T-cell (primary cell): ENCODE results near the gene ALKBH3. TPM values are rescaled to one million over a fixed set of nuclear protein-coding genes. Genes with fewer than 3 reads are reported as not detected.
A peak's percentile ranks its signal among the peaks of the same experiment; 100 is the strongest.

Source experiments
- ATAC-seq, 4 experiments: fragments of 200-7000 bp in 3 of 4; fragments of 150-1000 bp in 1 of 4; cut with Tn5 transposase; replicated peaks in 1 of 4; 1 replicate in 3 of 4; 2 replicates in 1 of 4; pipeline ENCODE4 v1.10.0; 2021; ENCODE audit warnings: moderate library complexity in 3 of 4, mild to moderate bottlenecking in 2 of 4, moderate number of reproducible peaks in 1 of 4
- CTCF ChIA-PET, 2 donors: fragments of 300-600 bp; sonication (Branson Sonifier 250); formaldehyde crosslinking; loops; one replicate each; lab custom pipeline; 2022; ENCODE audit warnings: antibody characterized with exemption in 2 of 2; lab: Charles Lee
- POLR2A ChIA-PET, 2 donors: fragments of 300-600 bp; sonication (Branson Sonifier 250); formaldehyde crosslinking; loops; one replicate each; lab custom pipeline; 2022; ENCODE audit warnings: antibody characterized with exemption in 2 of 2; lab: Charles Lee
- DNase-seq, 35 experiments: peaks; one replicate each; pipeline versions ENCODE4 v3.0.0 to v3.0.0-alpha.2; 2013 to 2023
- H3K27ac ChIP-seq: one replicate; pipeline ENCODE4 v1.5.1; 2013; ENCODE audit warnings: low read length
- H3K27me3 ChIP-seq, 2 experiments: replicated peaks in 1 of 2; 1 replicate in 1 of 2; 2 replicates in 1 of 2; pipeline versions ENCODE4 v1.6.1 to v1.7.0; 2013; ENCODE audit warnings: low read length in 1 of 2, mixed read lengths in 1 of 2; ENCODE audit not compliant: control insufficient read depth in 2 of 2, insufficient read depth in 2 of 2; ENCODE audit errors: extremely low read depth in 1 of 2
- H3K36me3 ChIP-seq, 2 donors: 1 replicate in 1 of 2; 2 replicates in 1 of 2; pipeline versions ENCODE4 v1.6.1 to v1.7.0; 2013; ENCODE audit warnings: low read length in 1 of 2; ENCODE audit not compliant: control insufficient read depth in 2 of 2, insufficient read depth in 1 of 2; ENCODE audit errors: extremely low read depth in 1 of 2
- H3K4me1 ChIP-seq, 2 experiments: 1 replicate in 1 of 2; 2 replicates in 1 of 2; pipeline versions ENCODE4 v1.6.1 to v1.7.0; 2013; ENCODE audit warnings: low read length in 2 of 2, mixed read lengths in 1 of 2; ENCODE audit not compliant: insufficient read depth in 2 of 2, control insufficient read depth in 1 of 2; ENCODE audit errors: extremely low read depth in 1 of 2
- H3K4me3 ChIP-seq, 2 donors: 1 replicate in 1 of 2; 2 replicates in 1 of 2; pipeline versions ENCODE4 v1.5.1 to v1.7.0; 2013; ENCODE audit warnings: mild to moderate bottlenecking in 2 of 2, low read length in 1 of 2, moderate library complexity in 1 of 2; ENCODE audit not compliant: control insufficient read depth in 1 of 2; ENCODE audit errors: extremely low read depth in 1 of 2
- H3K9me3 ChIP-seq: 2 replicates; pipeline ENCODE4 v1.7.0; 2013
- H3K27ac Mint-ChIP-seq, 2 donors: one replicate each; pipeline ENCODE4 v1.8.0; 2020 to 2021; ENCODE audit warnings: mild to moderate bottlenecking in 2 of 2, mixed read lengths in 2 of 2
- H3K27me3 Mint-ChIP-seq, 2 donors: one replicate each; pipeline ENCODE4 v1.8.0; 2021 to 2022; ENCODE audit warnings: mixed read lengths in 2 of 2
- H3K36me3 Mint-ChIP-seq: one replicate; pipeline ENCODE4 v1.8.0; 2021; ENCODE audit warnings: mixed read lengths
- H3K4me1 Mint-ChIP-seq, 3 donors: one replicate each; pipeline ENCODE4 v1.8.0; 2020 to 2022; ENCODE audit warnings: mixed read lengths in 3 of 3, mild to moderate bottlenecking in 1 of 3
- H3K4me3 Mint-ChIP-seq, 3 donors: one replicate each; pipeline ENCODE4 v1.8.0; 2020 to 2022; ENCODE audit warnings: mild to moderate bottlenecking in 3 of 3, mixed read lengths in 3 of 3, moderate library complexity in 3 of 3
- H3K9me3 Mint-ChIP-seq, 3 donors: one replicate each; pipeline ENCODE4 v1.8.0; 2020 to 2022; ENCODE audit warnings: mixed read lengths in 3 of 3
- WGBS: methylation state at CpG from one replicate; pipeline ENCODE4 v1.1.5; 2013; ENCODE audit warnings: missing lambda C conversion rate; ENCODE audit not compliant: insufficient coverage; 5-methylcytosine and 5-hydroxymethylcytosine counted together
- total RNA-seq, 35 experiments: library from RNA in 6 of 35; stranded (reverse) in 6 of 35; fragments of 120-200 nt in 1 of 35; gene quantifications; one replicate each; pipeline versions ENCODE4 v1.2.1 to v1.2.4 and lab custom pipeline; 2013 to 2026

ALKBH3 gene
- total RNA-seq, 5 donors from 2014 or later (not counting 1 experiment from before 2014, with no cell fraction given) = 21.6 to 36.9 (median 34.1) TPM

DNA sequence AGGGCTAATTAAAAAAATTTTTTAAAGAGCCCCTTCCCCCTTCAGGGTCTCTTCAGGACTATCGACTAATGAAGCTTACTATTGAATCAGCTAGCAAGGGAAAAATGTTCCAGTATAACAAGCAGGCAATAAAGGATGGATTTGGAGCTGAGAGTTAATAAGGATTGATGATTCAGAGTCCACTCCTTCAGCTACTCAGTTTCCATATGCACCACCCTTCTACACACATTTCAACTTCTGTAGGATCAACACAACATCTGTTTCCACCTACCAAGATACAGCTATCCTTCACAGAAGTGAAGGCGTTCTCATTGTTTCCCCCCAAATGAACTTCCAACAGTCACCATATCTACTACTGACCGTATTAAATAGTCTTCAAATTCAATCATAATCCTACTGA is 6.6 kb upstream of the ALKBH3 start:
- no peaks in the 10 kb centered on the region for H3K36me3 ChIP-seq
- Mint-ChIP-seq H3K27ac (peak overlapping the region in 1 of 2 donors; percentile 9), H3K9me3 (no peaks in the 10 kb centered on the region), H3K27me3 (peaks cover 55 to 71% of the 10 kb centered on the region in 2 donors), H3K36me3 (no peaks in the 10 kb centered on the region), H3K4me1 (peaks cover 6 to 7% (median 7%) of the 10 kb centered on the region in 3 donors), H3K4me3 (no peak overlapping the region)
- DNase-seq = no peak
- H3K4me3 ChIP-seq = no peak overlapping the region
- no peaks in the 10 kb centered on the region for H3K9me3 ChIP-seq
- ChIA-PET POLR2A (no interaction called here), CTCF (interaction anchor here in 1 of 2 donors (0.6 kb wide), 1 partner anchor 23 kb away, joined by 3 read pairs; no protein-coding TSS in a partner anchor)
- H3K27ac ChIP-seq = no peak overlapping the region
- peaks cover 2 to 7% of the 10 kb centered on the region in 2 experiments for H3K4me1 ChIP-seq
- H3K27me3 ChIP-seq = peaks cover 9 to 23% of the 10 kb centered on the region in 2 experiments
- ATAC-seq = no peak
- WGBS = 80% methylated on average over 1 of the region's 3 CpGs

DNA sequence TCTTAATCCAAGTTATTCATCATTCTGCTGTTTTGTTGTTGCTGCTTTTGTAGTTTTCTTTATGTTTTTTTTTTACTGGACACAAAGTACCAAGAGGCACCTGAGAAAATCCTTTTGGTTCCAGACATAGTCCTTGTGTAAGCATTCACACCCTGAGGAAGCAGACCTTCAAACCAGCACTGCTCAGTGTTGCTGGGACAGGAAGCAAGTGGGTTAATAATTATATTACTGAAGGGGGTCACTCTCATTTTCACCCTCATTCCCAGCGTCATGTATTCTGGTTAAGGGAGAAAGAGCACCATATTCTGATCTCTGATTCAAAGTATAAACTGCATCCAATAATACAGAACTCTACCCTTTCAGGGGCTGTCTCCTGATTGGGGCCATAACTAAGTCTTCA is 5.9 kb upstream of the ALKBH3 start:
- H3K27me3 Mint-ChIP-seq = peaks cover 55 to 71% of the 10 kb centered on the region in 2 donors
- H3K4me1 Mint-ChIP-seq = peaks cover 0 to under 1% (median under 1%) of the 10 kb centered on the region in 3 donors
- no peaks in the 10 kb centered on the region for H3K36me3 Mint-ChIP-seq
- WGBS = no CpG with 5 or more reads among the region's 1 CpG
- Histone ChIP-seq H3K36me3 (no peaks in the 10 kb centered on the region), H3K27me3 (peaks cover 9 to 23% of the 10 kb centered on the region in 2 experiments), H3K4me3 (no peak overlapping the region), H3K9me3 (no peaks in the 10 kb centered on the region), H3K4me1 (peaks cover 0 to under 1% of the 10 kb centered on the region in 2 experiments), H3K27ac (no peak overlapping the region)
- ChIA-PET POLR2A (no interaction called here), CTCF (no interaction called here)
- H3K27ac Mint-ChIP-seq = no peak overlapping the region
- DNase-seq (no peak), ATAC-seq (no peak)
- H3K9me3 Mint-ChIP-seq = no peaks in the 10 kb centered on the region
- no peak overlapping the region for H3K4me3 Mint-ChIP-seq

DNA sequence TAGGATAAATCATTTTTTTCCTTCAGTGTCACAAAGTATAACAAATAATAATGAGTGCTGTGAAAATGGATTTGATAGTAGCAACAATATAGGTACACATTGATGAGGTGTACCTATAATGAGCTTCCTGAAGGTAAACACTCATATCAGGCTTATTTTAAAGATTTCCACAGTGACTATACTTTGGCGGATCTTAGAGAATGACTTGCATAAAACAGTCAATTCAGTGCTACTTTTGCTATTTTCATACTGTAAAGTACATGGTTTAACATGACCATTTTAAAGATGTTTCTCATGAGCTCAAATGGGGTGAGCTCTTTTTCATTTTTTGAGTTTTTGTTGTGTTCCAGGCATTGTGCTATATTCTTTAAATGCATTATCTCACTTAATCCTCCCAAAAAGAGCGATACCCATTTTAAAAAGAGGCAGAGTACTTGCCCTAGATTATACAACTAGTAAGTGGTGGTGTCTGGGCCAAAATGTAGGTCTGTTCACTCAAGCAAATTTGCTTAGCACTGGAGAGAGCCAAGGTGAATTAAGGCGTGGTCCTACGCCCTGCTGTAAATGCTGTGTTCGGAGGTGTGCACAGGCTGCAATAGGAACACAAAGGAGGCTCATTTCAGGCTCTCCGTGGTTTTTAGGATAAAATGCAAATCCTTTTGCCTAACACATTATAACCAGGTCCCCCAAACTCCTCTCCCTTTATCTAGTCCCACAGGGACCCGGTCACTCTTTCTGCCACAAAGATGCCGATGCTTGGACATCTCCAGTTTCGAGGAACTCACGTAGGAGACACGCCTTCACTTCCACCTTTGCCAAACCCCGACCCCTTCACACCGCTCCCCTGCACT is 617 bp upstream of the ALKBH3 start:
- H3K9me3 ChIP-seq = no peaks in the 10 kb centered on the region
- DNase-seq (peak in 1 of 35 experiments; percentile 5), ATAC-seq (peak in 3 of 4 experiments; percentile 2 to 30 (median 5))
- peaks cover 26% of the 10 kb centered on the region for H3K36me3 Mint-ChIP-seq
- peak overlapping the region; percentile 84 to 98 for H3K4me3 ChIP-seq
- peak overlapping the region; percentile 93 to 99 (median 97) for H3K4me3 Mint-ChIP-seq
- WGBS = 35% methylated on average over 10 of the region's 13 CpGs
- peak overlapping the region; percentile 89 to 96 for H3K27ac Mint-ChIP-seq
- ChIA-PET CTCF (interaction anchor here in 1 of 2 donors (0.9 kb wide), 1 partner anchor 10 kb away, joined by 6 read pairs; no protein-coding TSS in a partner anchor), POLR2A (no interaction called here)
- peaks cover 22 to 31% of the 10 kb centered on the region in 2 donors for H3K27me3 Mint-ChIP-seq
- peaks cover 0 to 24% of the 10 kb centered on the region in 2 donors for H3K36me3 ChIP-seq
- H3K27ac ChIP-seq = peak overlapping the region; percentile 59
- peaks cover 10 to 16% of the 10 kb centered on the region in 2 experiments for H3K4me1 ChIP-seq
- peaks cover 20 to 38% (median 37%) of the 10 kb centered on the region in 3 donors for H3K4me1 Mint-ChIP-seq
- peaks cover 6 to 12% of the 10 kb centered on the region in 2 experiments for H3K27me3 ChIP-seq
- no peaks in the 10 kb centered on the region for H3K9me3 Mint-ChIP-seq

DNA sequence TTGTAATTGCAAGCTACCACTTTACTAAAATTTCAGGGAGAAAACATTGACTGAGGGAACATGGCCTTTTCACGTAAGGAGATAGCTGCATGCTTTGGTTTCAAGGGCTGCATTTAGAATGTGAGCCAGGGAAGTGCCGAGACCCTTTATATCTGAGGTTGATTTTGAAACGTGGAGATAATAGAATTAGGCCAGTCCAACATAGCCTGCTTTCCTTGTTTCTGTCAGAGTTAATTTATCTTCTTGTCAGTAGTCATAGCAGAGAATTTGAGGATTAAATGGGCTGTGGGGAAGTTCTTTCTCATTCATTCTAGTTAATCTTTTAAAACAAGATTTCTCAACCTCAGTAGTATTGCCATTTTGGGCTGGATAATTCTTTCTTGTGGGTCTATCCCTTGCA is 12.2 kb downstream of the ALKBH3 start:
- no peak for DNase-seq
- peaks cover 68% of the 10 kb centered on the region for H3K36me3 Mint-ChIP-seq
- Histone ChIP-seq H3K9me3 (no peaks in the 10 kb centered on the region), H3K36me3 (peaks cover 6 to 73% of the 10 kb centered on the region in 2 donors), H3K4me3 (no peak overlapping the region), H3K27me3 (no peaks in the 10 kb centered on the region), H3K4me1 (no peaks in the 10 kb centered on the region), H3K27ac (no peak overlapping the region)
- ATAC-seq = no peak
- H3K4me1 Mint-ChIP-seq = peaks cover 9 to 11% (median 10%) of the 10 kb centered on the region in 3 donors
- POLR2A ChIA-PET = interaction anchor here in 1 of 2 donors (0.8 kb wide), 1 partner anchor 52 kb away, joined by 4 read pairs; no protein-coding TSS in a partner anchor
- no peak overlapping the region for H3K27ac Mint-ChIP-seq
- no peaks in the 10 kb centered on the region for H3K27me3 Mint-ChIP-seq
- CTCF ChIA-PET = interaction anchor here in 1 of 2 donors (0.5 to 0.6 kb wide), 2 partner anchors 9 to 522 kb away, joined by 4 to 5 read pairs; no protein-coding TSS in a partner anchor
- H3K9me3 Mint-ChIP-seq = no peaks in the 10 kb centered on the region
- WGBS = 0% methylated on average over 1 of the region's 3 CpGs
- no peak overlapping the region for H3K4me3 Mint-ChIP-seq

DNA sequence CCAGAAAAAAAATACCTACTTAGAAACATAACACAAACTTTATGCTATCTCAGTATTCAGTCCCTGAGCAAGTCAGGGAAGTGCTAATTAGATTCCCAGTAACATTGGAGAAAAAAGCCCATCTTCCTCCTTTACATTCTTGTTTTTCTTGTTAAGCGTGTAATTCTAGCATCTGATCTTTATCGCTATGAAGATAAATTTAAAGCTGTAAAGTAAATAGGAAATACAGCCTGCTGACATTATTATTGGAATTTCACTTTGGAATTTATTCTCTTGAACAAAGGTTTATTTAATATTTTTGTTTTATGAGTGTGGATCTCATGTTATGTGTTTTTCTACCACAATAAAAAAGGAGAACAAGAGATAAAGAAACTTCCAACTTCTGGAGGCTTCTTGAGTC is 13.9 kb downstream of the ALKBH3 start:
- DNase-seq (no peak), ATAC-seq (no peak)
- Histone ChIP-seq H3K27me3 (no peaks in the 10 kb centered on the region), H3K9me3 (no peaks in the 10 kb centered on the region), H3K27ac (no peak overlapping the region), H3K4me1 (no peaks in the 10 kb centered on the region), H3K36me3 (peaks cover 12 to 83% of the 10 kb centered on the region in 2 donors), H3K4me3 (no peak overlapping the region)
- Mint-ChIP-seq H3K9me3 (no peaks in the 10 kb centered on the region), H3K4me3 (no peak overlapping the region), H3K27ac (no peak overlapping the region), H3K36me3 (peaks cover 75% of the 10 kb centered on the region), H3K4me1 (peaks cover 9 to 11% (median 10%) of the 10 kb centered on the region in 3 donors), H3K27me3 (no peaks in the 10 kb centered on the region)
- POLR2A ChIA-PET = no interaction called here
- no CpG with 5 or more reads among the region's 2 CpGs for WGBS
- CTCF ChIA-PET = no interaction called here

DNA sequence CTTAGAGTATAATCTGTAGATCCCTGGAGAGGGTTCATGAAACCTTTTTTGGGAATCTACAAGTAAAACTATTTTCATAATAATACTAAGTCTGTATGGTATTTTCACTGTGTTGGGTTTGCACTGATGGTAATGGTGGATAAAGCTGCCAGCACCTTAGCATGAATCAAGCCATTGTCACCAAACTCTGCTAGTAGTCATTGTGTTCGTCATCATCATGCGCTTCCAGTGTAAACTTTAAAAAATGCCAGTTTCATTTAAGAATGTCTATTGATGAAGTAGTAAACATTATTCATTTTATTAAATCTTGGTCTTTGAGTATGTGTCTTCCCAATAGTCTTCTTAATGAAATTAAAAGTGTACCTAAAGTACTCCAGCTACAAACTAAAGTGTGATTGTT is 15.0 kb downstream of the ALKBH3 start:
- Mint-ChIP-seq H3K36me3 (peaks cover 69% of the 10 kb centered on the region), H3K4me3 (no peak overlapping the region), H3K27me3 (no peaks in the 10 kb centered on the region), H3K9me3 (no peaks in the 10 kb centered on the region), H3K4me1 (peaks cover 5 to 7% (median 5%) of the 10 kb centered on the region in 3 donors), H3K27ac (no peak overlapping the region)
- DNase-seq (no peak), ATAC-seq (no peak)
- WGBS = no CpG with 5 or more reads among the region's 2 CpGs
- Histone ChIP-seq H3K27ac (no peak overlapping the region), H3K4me3 (no peak overlapping the region), H3K9me3 (no peaks in the 10 kb centered on the region), H3K36me3 (peaks cover 12 to 81% of the 10 kb centered on the region in 2 donors), H3K4me1 (no peaks in the 10 kb centered on the region), H3K27me3 (no peaks in the 10 kb centered on the region)
- POLR2A ChIA-PET = no interaction called here
- CTCF ChIA-PET = interaction anchor here in 1 of 2 donors (1.1 kb wide), 1 partner anchor 199 kb away, joined by 4 read pairs; no protein-coding TSS in a partner anchor
